Heart left ventricle (tissue), 16 donors: ENCODE measurements around the gene SNRPA1. TPM values are rescaled to one million over a fixed set of nuclear protein-coding genes. Genes with fewer than 3 reads are reported as not detected.

Experiments used
- ATAC-seq, 4 donors: fragments of 200-7000 bp; cut with Tn5 transposase; one replicate each; pipeline ENCODE4 v1.9.1; 2020 to 2022; ENCODE audit warnings: moderate library complexity in 4 of 4, mild to moderate bottlenecking in 3 of 4, moderate number of reproducible peaks in 1 of 4
- DNase-seq, 5 donors: peaks; one replicate each; pipeline ENCODE4 v3.0.0-alpha.2; 2020
- H3K27ac ChIP-seq, 12 donors: fragments of 200-600 bp; sonication (generic) in 4 of 12; one replicate each; pipeline versions ENCODE4 v1.5.0 to v1.8.0; 2016 to 2022; ENCODE audit warnings: mild to moderate bottlenecking in 2 of 12
- H3K27me3 ChIP-seq, 9 donors: fragments of 200-600 bp; sonication (generic) in 2 of 9; one replicate each; pipeline versions ENCODE4 v1.5.1 to v1.8.0; 2016 to 2022; ENCODE audit warnings: mild to moderate bottlenecking in 3 of 9
- H3K36me3 ChIP-seq, 9 donors: fragments of 200-600 bp; sonication (generic) in 2 of 9; one replicate each; pipeline versions ENCODE4 v1.5.0 to v1.8.0; 2018 to 2022; ENCODE audit warnings: mild to moderate bottlenecking in 2 of 9
- H3K4me1 ChIP-seq, 12 donors: fragments of 200-600 bp; sonication (generic) in 4 of 12; one replicate each; pipeline versions ENCODE4 v1.5.0 to v1.8.0; 2016 to 2022; ENCODE audit warnings: mild to moderate bottlenecking in 3 of 12
- H3K4me3 ChIP-seq, 12 donors: fragments of 200-600 bp; sonication (generic) in 4 of 12; one replicate each; pipeline versions ENCODE4 v1.5.0 to v1.8.0; 2017 to 2022; ENCODE audit warnings: mild to moderate bottlenecking in 9 of 12, moderate library complexity in 4 of 12
- H3K9me3 ChIP-seq, 12 donors: fragments of 200-600 bp; sonication (generic) in 4 of 12; one replicate each; pipeline versions ENCODE4 v1.5.0 to v1.8.0; 2016 to 2022; ENCODE audit warnings: mild to moderate bottlenecking in 1 of 12
- CTCF ChIP-seq, 12 donors: fragments of 200-600 bp; sonication (generic) in 4 of 12; IDR thresholded peaks; one replicate each; pipeline versions ENCODE4 v1.5.0 to v1.8.0; 2018 to 2022; ENCODE audit warnings: antibody characterized with exemption in 12 of 12, mild to moderate bottlenecking in 5 of 12
- POLR2A ChIP-seq, 2 donors: fragments of 450-650 bp; IDR thresholded peaks; one replicate each; pipeline ENCODE4 v1.6.1; 2017; ENCODE audit warnings: antibody characterized with exemption in 2 of 2, mild to moderate bottlenecking in 2 of 2, moderate library complexity in 2 of 2
- WGBS, 4 donors: extraction: QIAGEN DNeasy Blood & Tissue Kit in 2 of 4; methylation state at CpG; one replicate each; pipeline versions ENCODE4 v1.1.5 to v1.1.7; 2013 to 2018; 5-methylcytosine and 5-hydroxymethylcytosine counted together
- intact Hi-C, 10 donors: fragments of 100-400 bp; cut with DNase I; formaldehyde crosslinking; loops; one replicate each; pipeline versions ENCODE4 v1.11.1 to v1.14.2; 2022
- polyA plus RNA-seq, 2 donors: library from polyadenylated mRNA; stranded (reverse); fragments of 200-250 nt; gene quantifications; one replicate each; pipeline ENCODE4 v1.2.3, GENCODE V29; 2013
- total RNA-seq, 9 donors: library from RNA; depleted of rRNA in 2 of 9; stranded (reverse); fragments of >200 nt in 2 of 9; fragmentation: NEBNext Ultra II Directional in 3 of 9; extraction: Animal tissue kit (Norgen Biotek cat#: 25700) in 3 of 9; gene quantifications; one replicate each; pipeline versions ENCODE4 v1.1.0 to v1.2.4, GENCODE V29; 2016 to 2023
- donor health status: ischemic (EF 13 %, LVEDD 7.1; RV severe dilation, severe dysfunction).
- donor health status: healthy with polysubstance abuse.
- donor health status: DM: no; HTN: yes; CAD: no.
- donor health status: DM: no; HTN: no; CAD: no.
- donor health status: ischemic (EF 25% LVEDD 6.9; RV normal size, moderate dysfunction).
- donor health status: ischemic (EF 25% LVEDD 5.7; RV mildly dilated, moderate dysfunction).
- donor health status: healthy.
- donor health status: DM: yes; HTN: yes; CAD: no.
- donor health status: ischemic (EF 35%, LVEDD 5.7; RV mildly dilated, moderate dysfunction).
- donor health status: nonischemic (EF 11% LVEDD 7.7; RV severe dilation, severe dysfunction).
- donor health status: DM: yes; HTN: yes; CAD: no.
- donor health status: PGD.
- donor health status: ischemic (EF 29% LVEDD 5.4; RV normal size, mild dysfunction).
- donor health status: nonischemic (EF 23%, LVEDD 6.1; RV moderate dilation, normal function).

The SNRPA1 gene
- total and polyA plus RNA-seq, 11 donors: 17.6 to 57.8 (median 30.2) TPM

GRCh38 chr15:101280007-101280406 lies 15.0 kb downstream of the SNRPA1 start:
- no peak for DNase-seq
- TF ChIP-seq CTCF (IDR thresholded peaks at IDR 0.05) (no peak), POLR2A (IDR thresholded peaks at IDR 0.05) (no peak)
- 88 to 98% (median 91%) methylated on average over 2 of the region's 2 CpGs for WGBS, 4 donors

GRCh38 chr15:101277943-101278564 lies 17.0 kb downstream of the SNRPA1 start:
- ATAC-seq (peak in 1 of 4 donors; percentile 5), DNase-seq (no peak)
- Histone ChIP-seq H3K36me3 (peaks cover 0 to 69% (median 64%) of the 10 kb centered on the region in 9 donors), H3K9me3 (no peaks in the 10 kb centered on the region), H3K27me3 (no peaks in the 10 kb centered on the region), H3K4me1 (peaks cover 6 to 29% (median 18%) of the 10 kb centered on the region in 12 donors), H3K4me3 (peak overlapping the region in 11 of 12 donors; percentile 62 to 98 (median 92)), H3K27ac (peak overlapping the region; percentile 66 to 97 (median 94))
- intact Hi-C loops: loop anchor here in 1 of 10 donors (10.0 kb wide), 1 partner anchor 673 kb away; the partner anchor contains the start of genes ASB7 and LINS1
- no peak for TF ChIP-seq CTCF (IDR thresholded peaks at IDR 0.05)
- TF ChIP-seq POLR2A (IDR thresholded peaks at IDR 0.05): no peak
- 79 to 84% (median 80%) methylated on average over 12 of the region's 12 CpGs for WGBS, 4 donors

More at GRCh38 chr15:101280007-101280406, 15.0 kb downstream of the SNRPA1 start:
- intact Hi-C loops: no loop called here
- ATAC-seq: no peak
- Histone ChIP-seq H3K27me3 (no peaks in the 10 kb centered on the region), H3K9me3 (no peaks in the 10 kb centered on the region), H3K4me3 (no peak overlapping the region), H3K36me3 (peaks cover 0 to 69% (median 64%) of the 10 kb centered on the region in 9 donors), H3K4me1 (peaks cover 6 to 24% (median 15%) of the 10 kb centered on the region in 12 donors), H3K27ac (no peak overlapping the region)

- ATAC-seq: peak; percentile 86 to 97 (median 95)
- intact Hi-C loops: loop anchor here in 1 of 10 donors (10.0 kb wide), 1 partner anchor 672 kb away; the partner anchor contains the start of genes ASB7 and LINS1
- no peaks in the 10 kb centered on the region for H3K27me3 ChIP-seq
- H3K4me1 ChIP-seq: peaks cover 6 to 36% (median 18%) of the 10 kb centered on the region in 12 donors
- peak within 1 kb of the TSS; percentile 82 to 97 (median 94) for H3K27ac ChIP-seq
- H3K4me3 ChIP-seq: peak within 1 kb of the TSS; percentile 62 to 98 (median 90)
- peak; percentile 93 to 95 (median 94) for DNase-seq
- no peaks in the 10 kb centered on the region for H3K9me3 ChIP-seq
- peaks cover 0 to 69% (median 64%) of the 10 kb centered on the region in 9 donors for H3K36me3 ChIP-seq
- TF ChIP-seq POLR2A (IDR thresholded peaks at IDR 0.05): peak; percentile 96 to 98
- peak in 1 of 12 donors; percentile 8 for TF ChIP-seq CTCF (IDR thresholded peaks at IDR 0.05)
- 0 to 1% (median 1%) methylated on average over 31 to 91 of the region's 91 CpGs for WGBS, 4 donors
Measured at GRCh38 chr15:101277038-101277822, 17.8 kb downstream of the SNRPA1 start, which contains the start of gene SELENOS. SELENOS (minus strand) TSS chr15:101277485; CDS start chr15:101277417, 68 bp downstream.
